OCI-LY3 (cell line): ENCODE results near the gene ROPN1.

Experiments used
- H2AFZ ChIP-seq: fragments of 200-600, 300-600 bp; shearing (Covaris generic); 2 replicates; pipeline ENCODE4 v1.6.0; 2014; ENCODE audit warnings: antibody characterized with exemption, low read depth, low read length
- H3K27ac ChIP-seq: fragments of 200-600, 300-600 bp; sonication (generic); 2 replicates; pipeline ENCODE4 v1.5.1; 2014; ENCODE audit warnings: mild to moderate bottlenecking, low read length, moderate library complexity, mixed read lengths
- H3K27me3 ChIP-seq: fragments of 200-600, 300-600 bp; sonication (generic); 2 replicates; pipeline ENCODE4 v1.6.1; 2014; ENCODE audit warnings: low read depth, low read length, mixed read lengths
- H3K36me3 ChIP-seq: fragments of 200-600, 300-600 bp; sonication (generic); replicated peaks from 2 replicates; pipeline ENCODE3; 2014; ENCODE audit warnings: low read depth, low read length, mixed read lengths
- H3K4me1 ChIP-seq: fragments of 300-600, 200-600 bp; sonication (generic); 2 replicates; pipeline ENCODE4 v1.6.1; 2014; ENCODE audit warnings: low read length, mixed read lengths
- H3K4me2 ChIP-seq: fragments of 200-600, 300-600 bp; sonication (generic); 2 replicates; pipeline ENCODE4 v1.6.1; 2014; ENCODE audit warnings: low read length, mixed read lengths
- H3K4me3 ChIP-seq: fragments of 300-600, 200-600 bp; sonication (generic); 2 replicates; pipeline ENCODE4 v1.5.1; 2014; ENCODE audit warnings: antibody characterized with exemption, mild to moderate bottlenecking, low read length, moderate library complexity
- H3K79me2 ChIP-seq: fragments of 300-600, 200-600 bp; shearing (Covaris generic); 2 replicates; pipeline ENCODE4 v1.6.1; 2014; ENCODE audit warnings: mild to moderate bottlenecking, low read length, mixed read lengths
- H3K9ac ChIP-seq: fragments of 300-600, 200-600 bp; shearing (Covaris generic); 2 replicates; pipeline ENCODE4 v1.6.0; 2014; ENCODE audit warnings: mild to moderate bottlenecking, low read length, moderate library complexity
- H3K9me3 ChIP-seq: fragments of 200-600, 300-600 bp; shearing (Covaris generic); 2 replicates; pipeline ENCODE4 v1.6.1; 2014; ENCODE audit warnings: low read length, mixed read lengths; ENCODE audit not compliant: insufficient read depth
- H4K20me1 ChIP-seq: fragments of 200-600, 300-600 bp; sonication (generic); 2 replicates; pipeline ENCODE4 v1.6.1; 2016; ENCODE audit warnings: low read length, mixed read lengths; ENCODE audit not compliant: insufficient read depth
- EZH2phosphoT487 ChIP-seq: fragments of 200-600 bp; shearing (Covaris generic); IDR thresholded peaks from 2 replicates; pipeline ENCODE4 v1.6.1; 2018; ENCODE audit warnings: antibody characterized with exemption, mixed run types, low read depth
- TF ChIP-seq, protein P1 (sequence below): fragments of 200-600, 300-600 bp; sonication (generic); IDR thresholded peaks from 2 replicates; pipeline ENCODE4 v1.5.1; 2014; ENCODE audit warnings: antibody characterized with exemption, low read length, low read depth

Gene ROPN1

DNA sequence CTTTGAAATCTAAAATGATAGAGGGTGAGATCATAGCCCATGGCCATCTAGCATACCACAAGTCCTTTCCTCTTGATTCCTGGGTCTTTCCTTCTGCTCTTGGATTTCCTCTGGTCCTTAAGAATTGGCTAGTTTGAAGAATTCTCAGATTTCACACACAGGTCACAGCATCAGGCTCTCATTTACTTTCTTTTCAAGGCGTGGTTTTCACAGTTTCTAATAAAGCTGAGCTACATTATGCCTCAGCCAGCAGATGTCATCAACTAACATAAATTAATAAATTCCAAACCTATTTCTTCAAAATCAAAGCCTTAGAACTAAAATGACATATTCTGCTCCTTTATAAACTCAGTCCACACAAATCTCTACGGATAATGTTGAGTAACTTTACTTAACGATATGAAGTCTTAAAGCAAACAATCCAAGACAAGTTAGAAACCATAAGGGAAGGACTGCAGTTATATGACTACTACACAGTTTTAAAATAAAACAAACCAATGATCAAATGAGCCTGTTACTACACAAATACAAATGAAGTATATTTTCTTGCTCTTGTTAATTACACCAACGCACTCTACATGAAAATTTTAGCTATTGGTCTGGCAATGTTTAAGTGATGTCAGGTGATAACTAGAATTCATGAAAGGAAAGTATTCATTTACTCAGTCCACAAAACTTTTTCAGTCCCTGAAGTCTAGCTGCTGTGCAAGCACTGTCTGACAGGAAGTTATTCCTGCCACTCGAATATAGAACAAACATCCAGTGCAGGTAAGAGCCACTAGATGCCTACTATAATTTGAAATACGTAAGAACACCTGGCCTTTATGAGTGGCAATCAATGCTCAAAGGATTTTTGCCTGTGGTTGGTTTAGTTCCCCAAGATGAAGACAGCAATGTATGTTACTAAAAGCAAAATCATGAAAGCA lies 40.1 kb downstream of the ROPN1 start:
- no peaks in the 10 kb centered on the region for H4K20me1 ChIP-seq
- no peak overlapping the region for H2AFZ ChIP-seq
- H3K79me2 ChIP-seq: no peaks in the 10 kb centered on the region
- H3K27ac ChIP-seq: no peak overlapping the region
- H3K27me3 ChIP-seq: no peaks in the 10 kb centered on the region
- TF ChIP-seq, protein P1, sequence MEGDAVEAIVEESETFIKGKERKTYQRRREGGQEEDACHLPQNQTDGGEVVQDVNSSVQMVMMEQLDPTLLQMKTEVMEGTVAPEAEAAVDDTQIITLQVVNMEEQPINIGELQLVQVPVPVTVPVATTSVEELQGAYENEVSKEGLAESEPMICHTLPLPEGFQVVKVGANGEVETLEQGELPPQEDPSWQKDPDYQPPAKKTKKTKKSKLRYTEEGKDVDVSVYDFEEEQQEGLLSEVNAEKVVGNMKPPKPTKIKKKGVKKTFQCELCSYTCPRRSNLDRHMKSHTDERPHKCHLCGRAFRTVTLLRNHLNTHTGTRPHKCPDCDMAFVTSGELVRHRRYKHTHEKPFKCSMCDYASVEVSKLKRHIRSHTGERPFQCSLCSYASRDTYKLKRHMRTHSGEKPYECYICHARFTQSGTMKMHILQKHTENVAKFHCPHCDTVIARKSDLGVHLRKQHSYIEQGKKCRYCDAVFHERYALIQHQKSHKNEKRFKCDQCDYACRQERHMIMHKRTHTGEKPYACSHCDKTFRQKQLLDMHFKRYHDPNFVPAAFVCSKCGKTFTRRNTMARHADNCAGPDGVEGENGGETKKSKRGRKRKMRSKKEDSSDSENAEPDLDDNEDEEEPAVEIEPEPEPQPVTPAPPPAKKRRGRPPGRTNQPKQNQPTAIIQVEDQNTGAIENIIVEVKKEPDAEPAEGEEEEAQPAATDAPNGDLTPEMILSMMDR: no peak
- no peak for TF ChIP-seq EZH2phosphoT487
- no peaks in the 10 kb centered on the region for H3K4me1 ChIP-seq
- no peaks in the 10 kb centered on the region for H3K9me3 ChIP-seq
- no peak overlapping the region for H3K4me2 ChIP-seq
- H3K9ac ChIP-seq: no peak overlapping the region
- H3K36me3 ChIP-seq: peaks cover 43% of the 10 kb centered on the region
- H3K4me3 ChIP-seq: no peak overlapping the region

GRCh38 chr3:123949641-123950040 lies 42.3 kb downstream of the ROPN1 start:
- Histone ChIP-seq H3K27me3 (no peaks in the 10 kb centered on the region), H3K27ac (no peak overlapping the region), H2AFZ (no peak overlapping the region), H4K20me1 (no peaks in the 10 kb centered on the region), H3K79me2 (no peaks in the 10 kb centered on the region), H3K36me3 (peaks cover 37% of the 10 kb centered on the region), H3K4me1 (no peaks in the 10 kb centered on the region), H3K9ac (no peak overlapping the region), H3K4me2 (no peak overlapping the region), H3K4me3 (no peak overlapping the region), H3K9me3 (no peaks in the 10 kb centered on the region)
- TF ChIP-seq EZH2phosphoT487: no peak
- TF ChIP-seq, protein P1: no peak

DNA sequence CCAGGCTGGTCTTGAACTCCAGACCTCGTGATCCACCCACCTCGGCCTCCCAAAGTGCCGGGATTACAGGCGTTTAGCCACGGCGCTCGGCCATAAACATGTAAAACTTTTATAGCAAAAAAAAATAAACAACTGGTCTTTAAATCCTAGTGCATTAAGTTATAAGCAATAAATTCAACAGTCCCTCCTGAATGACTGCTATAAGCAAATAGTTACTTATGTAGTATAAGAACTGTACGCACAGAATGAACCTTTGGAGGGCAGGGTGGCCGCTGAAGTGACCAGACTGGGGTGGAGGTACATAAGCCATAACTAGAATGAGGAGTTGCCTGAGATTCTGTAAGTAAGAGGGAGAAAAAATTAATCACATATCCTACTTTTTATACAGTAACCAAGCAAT lies 43.5 kb downstream of the ROPN1 start:
- peaks cover 42% of the 10 kb centered on the region for H3K36me3 ChIP-seq

DNA sequence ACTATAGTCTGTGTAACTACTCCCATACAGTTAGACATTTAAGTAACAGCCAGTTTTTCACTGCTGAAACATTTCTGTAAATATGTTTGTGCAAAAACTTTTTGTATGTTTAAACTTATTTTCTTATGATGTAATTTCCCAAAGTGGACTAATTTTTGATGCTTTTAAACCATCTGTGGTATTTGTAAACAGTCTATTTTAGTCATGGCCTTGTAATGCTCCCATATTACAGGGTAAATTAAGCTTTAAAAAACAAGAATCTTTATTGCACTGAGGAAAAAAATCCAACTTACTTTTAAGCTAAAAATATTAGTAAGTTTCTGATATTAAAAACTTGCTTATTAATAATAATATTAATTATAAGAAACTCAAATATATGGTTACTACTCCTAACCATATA lies 44.4 kb downstream of the ROPN1 start:
- no peaks in the 10 kb centered on the region for H3K9me3 ChIP-seq
- H3K79me2 ChIP-seq: no peaks in the 10 kb centered on the region
- no peaks in the 10 kb centered on the region for H4K20me1 ChIP-seq
- no peak overlapping the region for H3K9ac ChIP-seq
- H3K4me2 ChIP-seq: no peak overlapping the region
- no peak overlapping the region for H2AFZ ChIP-seq
- no peaks in the 10 kb centered on the region for H3K27me3 ChIP-seq
- TF ChIP-seq, protein P1: no peak
- no peak for TF ChIP-seq EZH2phosphoT487
- H3K4me3 ChIP-seq: no peak overlapping the region
- H3K36me3 ChIP-seq: peaks cover 37% of the 10 kb centered on the region
- no peaks in the 10 kb centered on the region for H3K4me1 ChIP-seq
- no peak overlapping the region for H3K27ac ChIP-seq

More for the DNA sequence above, 43.5 kb downstream of the ROPN1 start:
- H3K4me1 ChIP-seq: no peaks in the 10 kb centered on the region
- H2AFZ ChIP-seq: no peak overlapping the region
- no peak for TF ChIP-seq EZH2phosphoT487
- TF ChIP-seq, protein P1: no peak
- H3K9ac ChIP-seq: no peak overlapping the region
- no peaks in the 10 kb centered on the region for H4K20me1 ChIP-seq
- H3K4me2 ChIP-seq: no peak overlapping the region
- no peak overlapping the region for H3K27ac ChIP-seq
- no peaks in the 10 kb centered on the region for H3K9me3 ChIP-seq
- H3K79me2 ChIP-seq: no peaks in the 10 kb centered on the region
- H3K4me3 ChIP-seq: no peak overlapping the region
- no peaks in the 10 kb centered on the region for H3K27me3 ChIP-seq
